ENCODE measurements around the gene CYGB.

Gene CYGB

GRCh38 chr17:76576189-76576588 is 38.7 kb upstream of the CYGB start:
- Histone ChIP-seq H3K4me1 (ENCODE audit: insufficient read depth, low read length) (0 out of 2 replicates have a peak, but pooled peaks cover 5% of the 10 kb centered on the region), H3K27me3 (ENCODE audit: insufficient read depth, low read length) (peaks cover 2% of the 10 kb centered on the region), H3K36me3 (ENCODE audit: insufficient read depth, low read length) (no peaks in the 10 kb centered on the region), H3K4me3 (ENCODE audit: low read length) (no peak overlapping the region), H3K27ac (ENCODE audit: low read depth, low read length) (no peak overlapping the region), H3K9me3 (ENCODE audit: insufficient read depth, low read depth, low read length) (no peaks in the 10 kb centered on the region), H3K9ac (ENCODE audit: low read depth, low read length) (no peak overlapping the region)
- 95% methylated on average over 9 of the region's 9 CpGs for WGBS

DNA sequence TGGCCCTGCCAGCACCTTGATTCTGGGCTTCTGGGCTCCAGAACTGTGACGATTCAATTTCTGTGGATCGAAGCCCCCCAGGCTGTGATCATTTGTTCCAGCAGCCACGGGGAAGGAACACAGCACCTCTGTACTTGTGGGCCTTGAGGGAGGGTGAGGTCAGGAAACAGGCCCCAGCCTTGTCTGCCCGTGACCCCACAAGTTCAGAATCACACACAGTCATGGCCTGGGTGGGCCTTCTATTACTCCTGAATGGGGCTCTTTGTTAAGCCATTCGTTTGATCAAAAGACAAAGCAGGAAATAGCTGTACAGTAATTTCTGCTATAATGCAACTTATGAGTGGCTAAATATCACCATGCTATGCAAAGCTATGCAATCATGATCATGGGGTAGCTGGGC is 38.1 kb upstream of the CYGB start:
- Histone ChIP-seq H3K4me1 (ENCODE audit: insufficient read depth, low read length) (no peaks in the 10 kb centered on the region), H3K9ac (ENCODE audit: low read depth, low read length) (no peak overlapping the region), H3K36me3 (ENCODE audit: insufficient read depth, low read length) (no peaks in the 10 kb centered on the region), H3K9me3 (ENCODE audit: insufficient read depth, low read depth, low read length) (no peaks in the 10 kb centered on the region), H3K27ac (ENCODE audit: low read depth, low read length) (no peak overlapping the region), H3K4me3 (ENCODE audit: low read length) (no peak overlapping the region), H3K27me3 (ENCODE audit: insufficient read depth, low read length) (no peaks in the 10 kb centered on the region)
- WGBS: 92% methylated on average over 5 of the region's 5 CpGs

DNA sequence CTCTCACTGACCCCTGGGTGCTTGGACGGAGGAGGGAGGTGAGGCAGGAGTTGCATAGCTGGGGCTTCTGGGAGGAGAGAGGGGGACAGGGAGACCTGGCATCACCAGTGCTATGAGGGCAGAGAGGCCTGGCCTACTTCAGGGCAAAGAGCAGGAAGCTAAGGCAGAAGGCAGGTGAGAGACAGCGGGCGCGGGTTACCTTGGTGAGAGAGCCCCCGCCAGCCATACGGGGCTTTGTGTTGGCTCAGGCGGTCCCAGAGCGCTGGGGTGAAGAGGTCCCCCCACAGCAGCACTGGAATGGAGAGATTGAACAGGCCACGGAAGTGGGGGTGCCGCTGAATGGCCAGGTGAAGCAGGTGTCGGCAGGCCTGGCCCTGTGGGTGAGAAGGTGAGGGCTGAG is 36.7 kb upstream of the CYGB start:
- no peak overlapping the region for H3K27ac ChIP-seq (ENCODE audit: low read depth, low read length)

GRCh38 chr17:76573096-76573495 is 35.6 kb upstream of the CYGB start:
- WGBS: 94% methylated on average over 10 of the region's 10 CpGs

More for the DNA sequence above, 36.7 kb upstream of the CYGB start:
- H3K4me1 ChIP-seq (ENCODE audit: insufficient read depth, low read length): 0 out of 2 replicates have a peak, but pooled peaks cover 8% of the 10 kb centered on the region
- H3K4me3 ChIP-seq (ENCODE audit: low read length): no peak overlapping the region
- H3K9me3 ChIP-seq (ENCODE audit: insufficient read depth, low read depth, low read length): no peaks in the 10 kb centered on the region
- WGBS: 92% methylated on average over 11 of the region's 11 CpGs
- H3K27me3 ChIP-seq (ENCODE audit: insufficient read depth, low read length): no peaks in the 10 kb centered on the region
- no peak overlapping the region for H3K9ac ChIP-seq (ENCODE audit: low read depth, low read length)
- H3K36me3 ChIP-seq (ENCODE audit: insufficient read depth, low read length): no peaks in the 10 kb centered on the region

GRCh38 chr17:76572201-76572910 is 34.8 kb upstream of the CYGB start:
- Histone ChIP-seq H3K27ac (ENCODE audit: low read depth, low read length) (no peak overlapping the region), H3K27me3 (ENCODE audit: insufficient read depth, low read length) (no peaks in the 10 kb centered on the region), H3K9me3 (ENCODE audit: insufficient read depth, low read depth, low read length) (no peaks in the 10 kb centered on the region), H3K9ac (ENCODE audit: low read depth, low read length) (no peak overlapping the region), H3K4me3 (ENCODE audit: low read length) (no peak overlapping the region), H3K36me3 (ENCODE audit: insufficient read depth, low read length) (peaks cover 4% of the 10 kb centered on the region; the same call in 1 of the 2 replicates), H3K4me1 (ENCODE audit: insufficient read depth, low read length) (0 out of 2 replicates have a peak, but pooled peaks cover 15% of the 10 kb centered on the region)
- 92% methylated on average over 17 of the region's 17 CpGs for WGBS

More at GRCh38 chr17:76573096-76573495, 35.6 kb upstream of the CYGB start:
- Histone ChIP-seq H3K9ac (ENCODE audit: low read depth, low read length) (no peak overlapping the region), H3K36me3 (ENCODE audit: insufficient read depth, low read length) (no peaks in the 10 kb centered on the region), H3K4me3 (ENCODE audit: low read length) (no peak overlapping the region), H3K9me3 (ENCODE audit: insufficient read depth, low read depth, low read length) (no peaks in the 10 kb centered on the region), H3K27me3 (ENCODE audit: insufficient read depth, low read length) (no peaks in the 10 kb centered on the region), H3K27ac (ENCODE audit: low read depth, low read length) (no peak overlapping the region), H3K4me1 (ENCODE audit: insufficient read depth, low read length) (0 out of 2 replicates have a peak, but pooled peaks cover 8% of the 10 kb centered on the region)

- no peak overlapping the region for H3K27ac ChIP-seq (ENCODE audit: low read depth, low read length)
- H3K4me1 ChIP-seq (ENCODE audit: insufficient read depth, low read length): 0 out of 2 replicates have a peak, but pooled peaks cover 15% of the 10 kb centered on the region
- no peak overlapping the region for H3K4me3 ChIP-seq (ENCODE audit: low read length)
- H3K9me3 ChIP-seq (ENCODE audit: insufficient read depth, low read depth, low read length): no peaks in the 10 kb centered on the region
- peaks cover 8% of the 10 kb centered on the region for H3K36me3 ChIP-seq (ENCODE audit: insufficient read depth, low read length)
- WGBS: 96% methylated on average over 13 of the region's 13 CpGs
- H3K27me3 ChIP-seq (ENCODE audit: insufficient read depth, low read length): no peaks in the 10 kb centered on the region
- H3K9ac ChIP-seq (ENCODE audit: low read depth, low read length): no peak overlapping the region
Observed at GRCh38 chr17:76570877-76571471, 33.5 kb upstream of the CYGB start.

GRCh38 chr17:76570457-76570856 is 32.9 kb upstream of the CYGB start:
- H3K4me1 ChIP-seq (ENCODE audit: insufficient read depth, low read length): 0 out of 2 replicates have a peak, but pooled peaks cover 15% of the 10 kb centered on the region
- WGBS: 89% methylated on average over 7 of the region's 7 CpGs
- H3K4me3 ChIP-seq (ENCODE audit: low read length): no peak overlapping the region
- H3K36me3 ChIP-seq (ENCODE audit: insufficient read depth, low read length): peaks cover 13% of the 10 kb centered on the region
- no peaks in the 10 kb centered on the region for H3K9me3 ChIP-seq (ENCODE audit: insufficient read depth, low read depth, low read length)
- H3K27ac ChIP-seq (ENCODE audit: low read depth, low read length): no peak overlapping the region
- no peaks in the 10 kb centered on the region for H3K27me3 ChIP-seq (ENCODE audit: insufficient read depth, low read length)
- no peak overlapping the region for H3K9ac ChIP-seq (ENCODE audit: low read depth, low read length)

- H3K27me3 ChIP-seq (ENCODE audit: insufficient read depth, low read length): no peaks in the 10 kb centered on the region
- H3K27ac ChIP-seq (ENCODE audit: low read depth, low read length): no peak overlapping the region
- no peak overlapping the region for H3K4me3 ChIP-seq (ENCODE audit: low read length)
- H3K9me3 ChIP-seq (ENCODE audit: insufficient read depth, low read depth, low read length): no peaks in the 10 kb centered on the region
- 0 out of 2 replicates have a peak, but pooled peaks cover 15% of the 10 kb centered on the region for H3K4me1 ChIP-seq (ENCODE audit: insufficient read depth, low read length)
- 52% methylated on average over 18 of the region's 18 CpGs for WGBS
- H3K36me3 ChIP-seq (ENCODE audit: insufficient read depth, low read length): peaks cover 21% of the 10 kb centered on the region
- H3K9ac ChIP-seq (ENCODE audit: low read depth, low read length): no peak overlapping the region
Observed at GRCh38 chr17:76569607-76570279, 32.2 kb upstream of the CYGB start.

GRCh38 chr17:76568811-76569221 is 31.3 kb upstream of the CYGB start:
- Histone ChIP-seq H3K9me3 (ENCODE audit: insufficient read depth, low read depth, low read length) (no peaks in the 10 kb centered on the region), H3K36me3 (ENCODE audit: insufficient read depth, low read length) (peaks cover 26% of the 10 kb centered on the region), H3K4me3 (ENCODE audit: low read length) (no peak overlapping the region), H3K9ac (ENCODE audit: low read depth, low read length) (no peak overlapping the region), H3K27me3 (ENCODE audit: insufficient read depth, low read length) (no peaks in the 10 kb centered on the region), H3K4me1 (ENCODE audit: insufficient read depth, low read length) (0 out of 2 replicates have a peak, but pooled peaks cover 15% of the 10 kb centered on the region), H3K27ac (ENCODE audit: low read depth, low read length) (no peak overlapping the region)
- WGBS: 59% methylated on average over 19 of the region's 19 CpGs

GRCh38 chr17:76567634-76568432 is 30.3 kb upstream of the CYGB start:
- peaks cover 32% of the 10 kb centered on the region for H3K36me3 ChIP-seq (ENCODE audit: insufficient read depth, low read length)
- H3K27ac ChIP-seq (ENCODE audit: low read depth, low read length): peak overlapping the region; percentile 29; the same call in 1 of the 2 replicates
- WGBS: 83% methylated on average over 13 of the region's 14 CpGs
- H3K9ac ChIP-seq (ENCODE audit: low read depth, low read length): no peak overlapping the region
- H3K4me1 ChIP-seq (ENCODE audit: insufficient read depth, low read length): 0 out of 2 replicates have a peak, but pooled peaks cover 15% of the 10 kb centered on the region
- H3K9me3 ChIP-seq (ENCODE audit: insufficient read depth, low read depth, low read length): no peaks in the 10 kb centered on the region
- H3K27me3 ChIP-seq (ENCODE audit: insufficient read depth, low read length): no peaks in the 10 kb centered on the region
- H3K4me3 ChIP-seq (ENCODE audit: low read length): no peak overlapping the region

Measured in HUES64 (cell line).